Thyroid gland (tissue), 4 donors: ENCODE measurements around the gene CCDC117.

Source experiments
- POLR2A ChIP-seq, 2 donors: fragments of 450-650 bp; IDR thresholded peaks; one replicate each; pipeline ENCODE4 v1.6.1; 2017; ENCODE audit warnings: antibody characterized with exemption in 2 of 2, mild to moderate bottlenecking in 2 of 2, moderate library complexity in 1 of 2
- TF ChIP-seq, protein P1 (sequence below), 6 experiments: fragments of 200-600 bp in 3 of 6; fragments of 450-650 bp in 3 of 6; sonication (generic) in 3 of 6; IDR thresholded peaks; one replicate each; pipeline ENCODE4 v1.5.1; 2016 to 2019; ENCODE audit warnings: antibody characterized with exemption in 6 of 6, mild to moderate bottlenecking in 2 of 6, inconsistent platforms in 1 of 6, moderate library complexity in 1 of 6

- TF ChIP-seq POLR2A (IDR thresholded peaks at IDR 0.05): no peak
- TF ChIP-seq, protein P1, sequence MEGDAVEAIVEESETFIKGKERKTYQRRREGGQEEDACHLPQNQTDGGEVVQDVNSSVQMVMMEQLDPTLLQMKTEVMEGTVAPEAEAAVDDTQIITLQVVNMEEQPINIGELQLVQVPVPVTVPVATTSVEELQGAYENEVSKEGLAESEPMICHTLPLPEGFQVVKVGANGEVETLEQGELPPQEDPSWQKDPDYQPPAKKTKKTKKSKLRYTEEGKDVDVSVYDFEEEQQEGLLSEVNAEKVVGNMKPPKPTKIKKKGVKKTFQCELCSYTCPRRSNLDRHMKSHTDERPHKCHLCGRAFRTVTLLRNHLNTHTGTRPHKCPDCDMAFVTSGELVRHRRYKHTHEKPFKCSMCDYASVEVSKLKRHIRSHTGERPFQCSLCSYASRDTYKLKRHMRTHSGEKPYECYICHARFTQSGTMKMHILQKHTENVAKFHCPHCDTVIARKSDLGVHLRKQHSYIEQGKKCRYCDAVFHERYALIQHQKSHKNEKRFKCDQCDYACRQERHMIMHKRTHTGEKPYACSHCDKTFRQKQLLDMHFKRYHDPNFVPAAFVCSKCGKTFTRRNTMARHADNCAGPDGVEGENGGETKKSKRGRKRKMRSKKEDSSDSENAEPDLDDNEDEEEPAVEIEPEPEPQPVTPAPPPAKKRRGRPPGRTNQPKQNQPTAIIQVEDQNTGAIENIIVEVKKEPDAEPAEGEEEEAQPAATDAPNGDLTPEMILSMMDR (IDR thresholded peaks at IDR 0.05): no peak
Observed at GRCh38 chr22:28817064-28817463, 44.6 kb downstream of the CCDC117 start.
